GM19438 (cell line): Measurements from ENCODE around the gene KRTCAP2.

Experiments used
- ATAC-seq: cut with Tn5 transposase; IDR thresholded peaks from one replicate; pipeline ENCODE4 v1.9.1; 2021; ENCODE audit warnings: low read depth; ENCODE audit not compliant: unreplicated experiment

Gene KRTCAP2

GRCh38 chr1:155184835-155185782 is 12.0 kb upstream of the KRTCAP2 start:
- peak; percentile 67 for ATAC-seq

- no peak for ATAC-seq
Measured at GRCh38 chr1:155184351-155184811, 11.3 kb upstream of the KRTCAP2 start.

GRCh38 chr1:155183775-155184221 is 10.7 kb upstream of the KRTCAP2 start:
- ATAC-seq: no peak

- ATAC-seq: no peak
Measured at GRCh38 chr1:155182052-155182550, 9.0 kb upstream of the KRTCAP2 start.

- no peak for ATAC-seq
Measured at GRCh38 chr1:155181371-155182051, 8.4 kb upstream of the KRTCAP2 start.

- no peak for ATAC-seq
Measured at GRCh38 chr1:155179112-155180031, 6.3 kb upstream of the KRTCAP2 start.

- no peak for ATAC-seq
Measured at GRCh38 chr1:155178441-155179111, 5.5 kb upstream of the KRTCAP2 start.

- no peak for ATAC-seq
Measured at GRCh38 chr1:155177918-155178281, 4.8 kb upstream of the KRTCAP2 start.

- no peak for ATAC-seq
Measured at GRCh38 chr1:155177192-155177917, 4.3 kb upstream of the KRTCAP2 start.

- ATAC-seq: no peak
Measured at GRCh38 chr1:155176544-155177071, 3.5 kb upstream of the KRTCAP2 start.

- ATAC-seq: no peak
Measured at GRCh38 chr1:155175927-155176371, 2.8 kb upstream of the KRTCAP2 start.

- no peak for ATAC-seq
Measured at GRCh38 chr1:155175281-155175926, 2.3 kb upstream of the KRTCAP2 start.

GRCh38 chr1:155174324-155175280 is 1.5 kb upstream of the KRTCAP2 start:
- no peak for ATAC-seq

GRCh38 chr1:155173478-155174323 is 597 bp upstream of the KRTCAP2 start, which contains the start of gene TRIM46:
Gene TRIM46 (plus strand): TSS chr1:155173849. CDS start chr1:155173967, 118 bp downstream.
- ATAC-seq: peak; percentile 9

- ATAC-seq: no peak
Measured at GRCh38 chr1:155171836-155172731, 1.0 kb downstream of the KRTCAP2 start.
